IMR-90 (cell line): ENCODE data around the gene NFATC1.

Experiments
- BHLHE40 ChIP-seq: fragments of 150-350 bp; IDR thresholded peaks from 2 replicates; pipeline ENCODE4 v1.6.1; 2016; ENCODE audit warnings: mild to moderate bottlenecking, low read depth, low read length
- FOS ChIP-seq: fragments of 150-350 bp; IDR thresholded peaks from 2 replicates; pipeline ENCODE4 v1.6.1; 2016; ENCODE audit warnings: low read depth, low read length
- POLR2A ChIP-seq: IDR thresholded peaks from 2 replicates; pipeline ENCODE4 v1.6.1; 2012; ENCODE audit warnings: mild to moderate bottlenecking, low read depth, low read length
- TF ChIP-seq, protein P1 (sequence below): conservative IDR thresholded peaks from 2 replicates; pipeline ENCODE4 v1.5.1; 2012; ENCODE audit warnings: mild to moderate bottlenecking, low read depth, low read length, improper control_type of control experiment
- TF ChIP-seq, protein P2 (sequence below): fragments of 150-350 bp; IDR thresholded peaks from 2 replicates; pipeline ENCODE4 v1.6.1; 2017; ENCODE audit warnings: mild to moderate bottlenecking, antibody characterized with exemption, low read length, low read depth
- TF ChIP-seq, protein P3 (sequence below): fragments of 150-350 bp; IDR thresholded peaks from 2 replicates; pipeline ENCODE4 v1.6.1; 2016; ENCODE audit warnings: low read depth, mild to moderate bottlenecking, low read length, moderate library complexity, borderline replicate concordance

DNA sequence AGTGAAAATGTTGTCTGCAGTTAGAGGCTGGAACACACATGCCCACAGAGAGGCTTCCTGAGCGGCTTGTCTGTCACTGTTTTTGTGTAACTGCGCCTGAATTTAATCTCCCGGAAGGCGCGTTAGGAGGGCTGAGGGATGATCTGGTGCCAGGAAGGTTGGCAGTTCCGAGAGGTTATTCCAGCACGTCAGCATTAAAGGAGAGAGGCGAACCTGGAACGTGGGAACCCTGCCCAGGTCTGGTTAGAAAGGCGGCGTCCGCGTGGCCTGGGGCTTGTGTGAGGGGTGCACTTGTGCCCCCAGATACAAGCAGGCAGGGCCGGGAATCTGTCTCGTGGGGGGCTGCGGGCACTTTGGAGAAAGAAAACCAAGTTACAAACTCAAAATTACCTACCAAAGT is 75.3 kb downstream of the NFATC1 start:
- TF ChIP-seq BHLHE40 (no peak), POLR2A (no peak), FOS (no peak)
- TF ChIP-seq, protein P1, sequence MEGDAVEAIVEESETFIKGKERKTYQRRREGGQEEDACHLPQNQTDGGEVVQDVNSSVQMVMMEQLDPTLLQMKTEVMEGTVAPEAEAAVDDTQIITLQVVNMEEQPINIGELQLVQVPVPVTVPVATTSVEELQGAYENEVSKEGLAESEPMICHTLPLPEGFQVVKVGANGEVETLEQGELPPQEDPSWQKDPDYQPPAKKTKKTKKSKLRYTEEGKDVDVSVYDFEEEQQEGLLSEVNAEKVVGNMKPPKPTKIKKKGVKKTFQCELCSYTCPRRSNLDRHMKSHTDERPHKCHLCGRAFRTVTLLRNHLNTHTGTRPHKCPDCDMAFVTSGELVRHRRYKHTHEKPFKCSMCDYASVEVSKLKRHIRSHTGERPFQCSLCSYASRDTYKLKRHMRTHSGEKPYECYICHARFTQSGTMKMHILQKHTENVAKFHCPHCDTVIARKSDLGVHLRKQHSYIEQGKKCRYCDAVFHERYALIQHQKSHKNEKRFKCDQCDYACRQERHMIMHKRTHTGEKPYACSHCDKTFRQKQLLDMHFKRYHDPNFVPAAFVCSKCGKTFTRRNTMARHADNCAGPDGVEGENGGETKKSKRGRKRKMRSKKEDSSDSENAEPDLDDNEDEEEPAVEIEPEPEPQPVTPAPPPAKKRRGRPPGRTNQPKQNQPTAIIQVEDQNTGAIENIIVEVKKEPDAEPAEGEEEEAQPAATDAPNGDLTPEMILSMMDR = no peak
- TF ChIP-seq, protein P2, sequence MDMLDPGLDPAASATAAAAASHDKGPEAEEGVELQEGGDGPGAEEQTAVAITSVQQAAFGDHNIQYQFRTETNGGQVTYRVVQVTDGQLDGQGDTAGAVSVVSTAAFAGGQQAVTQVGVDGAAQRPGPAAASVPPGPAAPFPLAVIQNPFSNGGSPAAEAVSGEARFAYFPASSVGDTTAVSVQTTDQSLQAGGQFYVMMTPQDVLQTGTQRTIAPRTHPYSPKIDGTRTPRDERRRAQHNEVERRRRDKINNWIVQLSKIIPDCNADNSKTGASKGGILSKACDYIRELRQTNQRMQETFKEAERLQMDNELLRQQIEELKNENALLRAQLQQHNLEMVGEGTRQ = no peak
- TF ChIP-seq, protein P3, sequence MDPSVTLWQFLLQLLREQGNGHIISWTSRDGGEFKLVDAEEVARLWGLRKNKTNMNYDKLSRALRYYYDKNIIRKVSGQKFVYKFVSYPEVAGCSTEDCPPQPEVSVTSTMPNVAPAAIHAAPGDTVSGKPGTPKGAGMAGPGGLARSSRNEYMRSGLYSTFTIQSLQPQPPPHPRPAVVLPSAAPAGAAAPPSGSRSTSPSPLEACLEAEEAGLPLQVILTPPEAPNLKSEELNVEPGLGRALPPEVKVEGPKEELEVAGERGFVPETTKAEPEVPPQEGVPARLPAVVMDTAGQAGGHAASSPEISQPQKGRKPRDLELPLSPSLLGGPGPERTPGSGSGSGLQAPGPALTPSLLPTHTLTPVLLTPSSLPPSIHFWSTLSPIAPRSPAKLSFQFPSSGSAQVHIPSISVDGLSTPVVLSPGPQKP = no peak
